Fibroblast of the conjunctiva (primary cell): ENCODE data around the gene RAB40C.

Source experiments
- DNase-seq: peaks from one replicate; pipeline ENCODE4 v3.0.0-alpha.2; 2010; ENCODE audit warnings: low read depth

RAB40C gene

GRCh38 chr16:647173-647902 is 57.5 kb downstream of the RAB40C start:
- no peak for DNase-seq

DNA sequence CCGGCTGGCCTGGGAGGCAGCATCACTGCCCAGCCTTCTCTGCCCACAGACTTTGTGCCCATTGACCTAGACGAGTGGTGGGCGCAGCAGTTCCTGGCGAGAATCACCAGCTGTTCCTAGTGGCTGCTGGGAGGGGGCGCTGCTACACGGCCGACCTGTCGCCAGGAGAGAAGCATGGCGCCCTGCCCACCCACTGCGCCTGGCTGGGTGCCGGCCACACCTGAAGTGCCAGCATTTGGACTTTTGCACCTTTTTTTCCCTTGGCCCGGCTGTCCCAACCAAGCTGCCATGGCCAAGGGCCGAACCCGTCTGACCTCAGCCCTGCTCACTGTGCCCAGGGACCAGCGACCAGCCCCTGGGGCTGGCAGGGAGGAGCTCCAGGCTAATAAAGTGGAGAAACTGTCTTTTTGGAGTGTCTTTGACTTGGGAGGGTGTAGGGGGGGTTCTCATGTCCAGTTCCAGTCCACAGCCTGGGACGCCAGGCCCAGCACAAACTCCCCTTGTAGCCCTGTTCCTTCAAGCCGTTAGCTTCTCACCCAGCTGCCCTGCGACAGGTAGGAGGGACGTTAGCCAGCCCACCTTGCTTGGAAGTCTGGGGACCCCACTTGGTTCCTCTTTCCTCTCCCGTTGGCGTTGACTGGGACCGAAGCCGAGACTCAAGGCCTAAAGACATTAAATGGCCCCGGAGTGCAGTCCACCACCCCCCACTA is 58.4 kb downstream of the RAB40C start:
- DNase-seq = no peak

DNA sequence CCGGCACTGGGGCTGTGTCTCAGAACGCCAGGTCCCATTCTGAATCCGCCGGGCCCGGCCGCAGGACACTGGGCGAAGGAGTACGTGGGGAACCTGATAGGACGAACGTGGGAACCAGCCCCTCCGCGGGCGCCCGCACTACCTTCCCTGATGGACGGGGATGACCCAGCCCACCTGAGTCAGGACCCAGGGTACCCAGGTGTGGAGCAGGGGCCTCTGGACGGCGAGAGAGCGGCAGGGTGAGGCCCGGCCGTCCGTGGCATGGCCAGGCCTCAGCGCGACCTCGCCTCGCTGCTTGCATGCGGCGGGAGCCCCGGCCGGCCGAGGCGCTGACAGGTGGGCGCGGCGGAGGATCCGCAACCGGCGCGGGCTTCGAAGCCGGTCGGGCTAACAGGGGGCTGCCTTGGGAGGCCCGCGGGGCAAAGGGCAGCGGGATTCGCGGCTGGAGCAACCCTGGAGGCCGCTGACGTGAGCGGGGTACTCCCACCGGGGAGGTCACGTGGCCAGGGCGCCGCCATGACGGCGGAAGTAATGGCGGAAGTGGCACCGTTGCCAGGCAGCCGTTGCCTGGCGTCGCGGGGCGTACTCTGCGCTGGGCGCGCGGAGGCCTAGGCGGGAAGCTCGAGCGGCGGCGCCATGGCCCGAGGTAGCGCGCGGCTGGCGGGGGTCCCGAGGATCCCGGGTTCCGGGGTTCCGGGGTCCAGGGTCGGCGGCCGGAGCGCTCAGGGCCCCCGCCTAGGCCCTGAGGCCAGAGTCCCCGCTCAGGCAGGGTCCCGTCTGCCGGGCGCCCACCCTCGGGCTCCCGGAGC is 59.1 kb downstream of the RAB40C start, which contains the start of gene WDR90:
Gene WDR90, plus strand, starts transcription at position 585 of the 809 bp plus-strand sequence. Its CDS starts 52 bp downstream, at position 637.
- peak; percentile 76 for DNase-seq

- DNase-seq = no peak
Observed at GRCh38 chr16:649631-650030, 59.8 kb downstream of the RAB40C start.

GRCh38 chr16:651844-652243 is 62.0 kb downstream of the RAB40C start:
- DNase-seq = no peak

- DNase-seq = no peak
Observed at GRCh38 chr16:652454-653305, 62.8 kb downstream of the RAB40C start.

GRCh38 chr16:654034-654433 is 64.2 kb downstream of the RAB40C start:
- DNase-seq = no peak

DNA sequence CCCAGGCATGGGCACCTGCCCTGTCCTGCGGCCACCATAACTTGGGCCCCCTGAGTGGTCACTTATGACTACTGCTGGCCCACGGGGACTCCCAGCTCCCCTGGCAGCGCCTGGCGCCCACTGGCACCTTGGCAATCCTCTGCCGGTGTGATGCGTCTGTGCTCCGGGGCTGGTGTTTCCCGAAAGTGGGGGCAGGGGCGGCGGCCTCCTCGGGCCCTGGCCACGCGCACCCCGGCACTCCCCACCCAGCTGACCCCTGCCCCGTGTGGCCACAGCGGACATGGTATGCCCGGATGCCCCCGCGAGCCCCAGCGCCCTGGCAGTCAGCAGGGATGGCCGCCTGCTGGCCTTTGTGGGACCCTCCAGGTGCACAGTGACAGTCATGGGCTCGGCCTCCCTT is 67.6 kb downstream of the RAB40C start:
- no peak for DNase-seq

DNA sequence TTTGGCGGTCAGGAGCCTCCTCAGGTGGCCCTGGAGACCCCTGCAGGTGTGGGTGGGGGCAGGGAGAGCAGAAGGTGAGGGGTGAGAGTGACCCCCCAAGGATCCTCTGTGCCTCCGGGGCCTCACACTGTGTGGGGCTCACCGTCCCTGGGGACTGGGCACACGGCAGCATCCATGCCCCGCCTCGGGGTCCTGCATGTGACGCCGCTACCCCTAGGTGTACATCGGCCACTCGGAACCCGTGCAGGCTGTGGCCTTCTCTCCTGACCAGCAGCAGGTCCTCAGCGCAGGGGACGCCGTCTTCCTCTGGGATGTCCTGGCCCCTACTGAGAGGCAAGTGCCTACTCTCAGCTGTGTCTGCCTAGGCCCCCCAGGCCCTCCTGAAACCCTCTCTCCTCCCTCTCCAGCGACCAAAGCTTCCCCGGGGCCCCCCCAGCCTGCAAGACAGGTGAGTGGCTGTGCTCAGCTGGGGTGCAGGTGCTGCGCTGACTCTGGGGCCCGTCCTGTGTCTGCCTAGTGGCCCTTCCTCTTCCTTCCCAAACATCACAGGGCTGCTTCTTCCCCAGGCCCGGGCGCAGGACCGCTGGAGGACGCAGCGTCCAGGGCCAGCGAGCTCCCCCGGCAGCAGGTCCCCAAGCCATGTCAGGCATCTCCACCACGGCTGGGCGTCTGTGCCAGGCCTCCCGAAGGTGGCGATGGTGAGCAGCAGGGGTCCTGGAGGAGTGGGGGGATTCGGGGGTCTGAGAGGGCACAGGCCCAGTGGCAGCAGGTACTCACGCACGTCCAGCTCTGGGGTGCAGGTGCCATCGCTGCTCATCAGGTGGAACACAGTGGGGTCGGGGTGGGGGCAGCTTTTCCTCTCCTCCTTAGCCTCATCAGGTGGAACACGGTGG is 69.1 kb downstream of the RAB40C start:
- no peak for DNase-seq

DNA sequence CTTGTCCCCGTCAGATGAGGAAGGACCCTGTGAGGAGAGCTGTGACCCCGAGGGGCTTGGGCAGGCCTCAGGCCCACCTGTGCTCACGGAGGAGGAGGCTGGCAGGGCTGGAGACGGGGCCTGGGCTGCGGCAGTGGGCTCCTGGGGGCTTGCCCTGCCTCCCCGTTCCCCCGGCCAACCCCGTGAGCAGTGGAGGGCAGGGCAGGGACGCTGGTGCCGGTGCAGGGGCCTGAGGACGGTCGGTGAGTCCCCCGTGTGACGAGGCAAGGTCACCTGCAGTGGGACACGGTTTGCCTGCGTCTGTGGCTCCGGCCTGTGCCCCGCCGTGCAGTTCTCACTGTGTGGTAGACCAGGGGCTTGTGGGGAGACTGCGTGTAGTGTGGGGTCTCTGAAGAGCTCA is 69.8 kb downstream of the RAB40C start:
- no peak for DNase-seq

- DNase-seq = no peak
Observed at GRCh38 chr16:660132-660458, 70.2 kb downstream of the RAB40C start.

DNA sequence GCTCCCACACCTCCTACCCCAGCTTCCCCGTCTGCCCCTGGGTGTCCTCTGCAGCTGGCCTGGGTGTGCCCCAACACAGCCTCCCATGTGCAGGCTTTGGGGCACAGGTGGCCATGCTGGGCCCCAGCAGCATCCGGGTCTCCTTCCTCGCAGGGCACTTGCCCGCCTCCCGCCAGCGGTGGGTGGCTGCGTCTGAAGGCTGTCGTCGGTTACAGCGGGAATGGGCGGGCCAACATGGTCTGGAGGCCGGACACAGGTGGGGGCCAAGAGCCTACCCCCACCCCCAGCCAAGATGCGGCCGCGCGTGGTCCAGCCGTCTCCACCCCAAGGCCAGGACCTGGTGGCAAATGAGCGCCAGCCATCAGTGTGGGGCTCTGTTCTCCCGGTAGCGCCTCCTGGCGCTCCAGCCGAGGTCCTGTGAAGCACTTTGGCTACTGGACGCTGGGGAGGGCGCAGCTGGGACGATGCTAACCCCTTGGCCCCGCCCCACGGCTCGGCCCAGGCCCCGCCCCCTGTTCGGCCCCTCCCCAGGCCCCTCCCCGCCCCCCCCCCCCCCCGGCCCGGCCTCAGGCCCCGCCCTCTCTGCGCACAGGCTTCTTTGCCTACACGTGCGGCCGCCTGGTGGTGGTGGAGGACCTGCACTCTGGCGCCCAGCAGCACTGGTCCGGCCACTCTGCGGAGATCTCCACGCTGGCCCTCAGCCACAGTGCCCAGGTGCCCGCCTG is 70.8 kb downstream of the RAB40C start:
- peak; percentile 81 for DNase-seq

- no peak for DNase-seq
Observed at GRCh38 chr16:661184-661821, 71.4 kb downstream of the RAB40C start.

- no peak for DNase-seq
Observed at GRCh38 chr16:662095-662494, 72.2 kb downstream of the RAB40C start.

GRCh38 chr16:662597-662996 is 72.7 kb downstream of the RAB40C start:
- no peak for DNase-seq

GRCh38 chr16:666572-666971 is 76.7 kb downstream of the RAB40C start:
- DNase-seq = no peak

GRCh38 chr16:667113-667779 is 77.4 kb downstream of the RAB40C start:
- no peak for DNase-seq

DNA sequence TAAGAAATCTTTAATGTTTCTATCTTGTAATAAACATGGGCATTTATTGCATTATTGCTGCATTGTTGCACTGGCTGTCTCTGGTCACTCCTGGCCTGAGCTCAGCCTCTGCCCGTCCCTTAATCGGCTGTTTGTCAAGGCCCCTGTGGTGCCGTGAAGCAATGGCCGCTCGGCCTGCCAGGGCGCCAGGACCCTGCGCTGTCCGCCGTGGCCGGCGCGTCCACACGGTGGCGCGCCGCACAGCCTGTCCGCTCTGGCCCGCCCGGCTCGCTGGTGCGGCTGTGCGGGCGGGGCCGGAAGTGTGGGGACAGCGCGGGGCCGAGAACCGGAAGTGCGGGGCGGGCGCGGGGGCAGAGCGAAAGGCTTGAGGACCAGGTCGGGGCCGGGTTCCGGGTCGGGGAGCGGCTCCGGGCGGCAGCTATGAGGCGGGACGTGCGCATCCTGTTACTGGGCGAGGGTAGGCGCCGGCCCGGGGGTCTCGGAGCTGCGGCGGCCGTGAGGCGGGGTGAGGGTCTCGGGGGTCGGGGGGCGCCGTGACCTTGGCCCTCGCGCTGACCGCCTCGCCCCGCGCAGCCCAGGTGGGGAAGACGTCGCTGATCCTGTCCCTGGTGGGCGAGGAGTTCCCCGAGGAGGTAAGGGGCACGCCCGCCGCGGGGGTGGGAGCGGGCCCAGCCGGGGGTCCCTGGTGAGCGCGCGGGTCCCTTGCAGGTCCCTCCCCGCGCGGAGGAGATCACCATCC is 78.1 kb downstream of the RAB40C start, which contains the start of gene RHOT2:
Gene RHOT2, plus strand, starts transcription at position 353 of the 739 bp plus-strand sequence. Its CDS starts 68 bp downstream, at position 421.
- peak; percentile 73 for DNase-seq
